ENCODE results near the gene POP7.

The POP7 gene

GRCh38 chr7:100726996-100727761, 21.3 kb downstream of the POP7 start:
- DNase-seq = no peak

- no peak for DNase-seq
These were observed 22.3 kb downstream of the POP7 start for GRCh38 chr7:100728196-100728595.

- DNase-seq = no peak
These were observed 24.3 kb downstream of the POP7 start for GRCh38 chr7:100730136-100730800.

- no peak for DNase-seq
These were observed 26.2 kb downstream of the POP7 start for GRCh38 chr7:100731937-100732636.

- no peak for DNase-seq
These were observed 29.8 kb downstream of the POP7 start for GRCh38 chr7:100735730-100736129.

GRCh38 chr7:100736671-100737070, 30.8 kb downstream of the POP7 start:
- no peak for DNase-seq

GRCh38 chr7:100739934-100740333, 34.0 kb downstream of the POP7 start:
- DNase-seq = no peak

- DNase-seq = no peak
These were observed 38.7 kb downstream of the POP7 start for GRCh38 chr7:100744605-100745004.

- DNase-seq = no peak
These were observed 39.3 kb downstream of the POP7 start for GRCh38 chr7:100745184-100745583.

GRCh38 chr7:100752994-100753393, 47.1 kb downstream of the POP7 start:
- no peak for DNase-seq

GRCh38 chr7:100753750-100754149, 47.8 kb downstream of the POP7 start:
- DNase-seq = no peak
